Measurements from ENCODE around the gene SRP72. TPM values are rescaled to one million over a fixed set of nuclear protein-coding genes. Genes with fewer than 3 reads are reported as not detected.
"Not testable (repeated sequence)": the region's sequence is repeated elsewhere in the genome, so short reads cannot be mapped to it uniquely, and the experiment has no call there.

Gene SRP72
- total and polyA plus RNA-seq, 2 donors (not counting 3 experiments of a cell fraction or from before 2014, with no cell fraction given), result 65.7 to 132 TPM

- intact Hi-C loops (cut with micrococcal nuclease) (no loop called here), dilution Hi-C loops (cut with MboI; ENCODE audit: extremely low pct_ligation_motif_present, low sequenced_read_pairs) (no loop called here)
- no peak for FAIRE-seq
- DNase-seq (ENCODE audit: low read depth, low spot score), result no peak
- no peaks in the 10 kb centered on the region for H3K9me1 ChIP-seq (replicated peaks; ENCODE audit: control insufficient read depth, extremely low read depth, insufficient read depth, low read length)
- CTCF ChIA-PET, result interaction anchor here (1.0 to 1.3 kb wide), 2 partner anchors 13 to 19 kb away, joined by 3 read pairs; partner anchors contain the start of gene PPAT
- H3K9ac ChIP-seq (replicated peaks; ENCODE audit: extremely low read depth, insufficient read depth, low read length), result no peak overlapping the region
- no peaks in the 10 kb centered on the region for H3K4me1 ChIP-seq (ENCODE audit: control insufficient read depth, extremely low read depth, insufficient read depth, low read length)
- H3K4me3 ChIP-seq (replicated peaks in 1 of 3; ENCODE audit: insufficient read depth in 1 of 3, low read depth in 1 of 3, low read length in 3 of 3), result no peak overlapping the region
- H3K4me2 ChIP-seq (ENCODE audit: insufficient read depth, low read length), result no peak overlapping the region
- H3K27me3 ChIP-seq (ENCODE audit: control insufficient read depth in 2 of 2, insufficient read depth in 2 of 2, low read length in 2 of 2), result no peaks in the 10 kb centered on the region
- no peak overlapping the region for H3K27ac ChIP-seq (ENCODE audit: insufficient read depth, low read depth, low read length)
- POLR2A ChIA-PET, result no interaction called here
- H2AFZ ChIP-seq (ENCODE audit: low read depth, low read length), result no peak overlapping the region
- H3K9me3 ChIP-seq (replicated peaks; ENCODE audit: control insufficient read depth, insufficient read depth, low read length), result no peaks in the 10 kb centered on the region
- no peaks in the 10 kb centered on the region for H4K20me1 ChIP-seq (replicated peaks; ENCODE audit: control insufficient read depth, extremely low read depth, insufficient read depth, low read length)
- peaks cover 2 to 16% of the 10 kb centered on the region in 2 experiments for H3K36me3 ChIP-seq (ENCODE audit: control insufficient read depth in 2 of 2, extremely low read depth in 1 of 2, insufficient read depth in 2 of 2, low read length in 2 of 2)
- H3K79me2 ChIP-seq (ENCODE audit: control insufficient read depth, insufficient read depth, low read length), result peaks cover 22% of the 10 kb centered on the region
- BruUV-seq (replicated peaks), result no TSS peak
- TF ChIP-seq CTCF (IDR thresholded peaks at IDR 0.05; ENCODE audit: extremely low read depth in 1 of 2, insufficient read depth in 1 of 2, low read depth in 1 of 2, low read length in 2 of 2) (no peak), MYC (IDR thresholded peaks at IDR 0.05; ENCODE audit: low read depth, low read length) (no peak), POLR2AphosphoS5 (IDR thresholded peaks at IDR 0.05; ENCODE audit: insufficient read depth, low read depth, low read length) (no peak), GATA2 (IDR thresholded peaks at IDR 0.05; ENCODE audit: insufficient read depth, insufficient read length, low read depth, low read length) (no peak), POLR2A (IDR thresholded peaks at IDR 0.05; ENCODE audit: low read depth, low read length) (no peak), MAX (IDR thresholded peaks at IDR 0.05; ENCODE audit: insufficient read depth, insufficient read length) (no peak), FOS (IDR thresholded peaks at IDR 0.05; ENCODE audit: borderline replicate concordance, insufficient read depth, low read length) (no peak), JUN (IDR thresholded peaks at IDR 0.05; ENCODE audit: borderline replicate concordance, insufficient read depth, insufficient read length, low read depth) (no peak), EZH2 (IDR thresholded peaks at IDR 0.05; ENCODE audit: borderline replicate concordance, low read depth, low read length, severe bottlenecking) (no peak)
Measured at GRCh38 chr4:56448301-56448700, 19.1 kb upstream of the SRP72 start.

GRCh38 chr4:56449475-56449874, 17.9 kb upstream of the SRP72 start:
- H3K9me3 ChIP-seq (replicated peaks; ENCODE audit: control insufficient read depth, insufficient read depth, low read length); H3K9me1 ChIP-seq (replicated peaks; ENCODE audit: control insufficient read depth, extremely low read depth, insufficient read depth, low read length); BruUV-seq (replicated peaks); H3K4me1 ChIP-seq (ENCODE audit: control insufficient read depth, extremely low read depth, insufficient read depth, low read length); H3K27me3 ChIP-seq (ENCODE audit: control insufficient read depth in 2 of 2, insufficient read depth in 2 of 2, low read length in 2 of 2); dilution Hi-C loops (cut with MboI; ENCODE audit: extremely low pct_ligation_motif_present, low sequenced_read_pairs); H3K4me3 ChIP-seq (replicated peaks in 1 of 3; ENCODE audit: insufficient read depth in 1 of 3, low read depth in 1 of 3, low read length in 3 of 3); H3K27ac ChIP-seq (ENCODE audit: insufficient read depth, low read depth, low read length); H3K9ac ChIP-seq (replicated peaks; ENCODE audit: extremely low read depth, insufficient read depth, low read length); FAIRE-seq; intact Hi-C loops (cut with micrococcal nuclease); H3K4me2 ChIP-seq (ENCODE audit: insufficient read depth, low read length); POLR2A ChIA-PET; CTCF ChIA-PET; H4K20me1 ChIP-seq (replicated peaks; ENCODE audit: control insufficient read depth, extremely low read depth, insufficient read depth, low read length); DNase-seq (ENCODE audit: low read depth, low spot score); H2AFZ ChIP-seq (ENCODE audit: low read depth, low read length): not testable (repeated sequence)
- Histone ChIP-seq H3K36me3 (ENCODE audit: control insufficient read depth in 2 of 2, extremely low read depth in 1 of 2, insufficient read depth in 2 of 2, low read length in 2 of 2) (peaks cover 2 to 17% of the 10 kb centered on the region in 2 experiments), H3K79me2 (ENCODE audit: control insufficient read depth, insufficient read depth, low read length) (peaks cover 13% of the 10 kb centered on the region)

Data from endothelial cell of umbilical vein (primary cell).